ENCODE measurements around the gene CYP3A4. TPM values are rescaled to one million over a fixed set of nuclear protein-coding genes. Genes with fewer than 3 reads are reported as not detected.

The CYP3A4 gene
- total RNA-seq, 1 donor from 2014 or later: 2.6 TPM

- no peak for DNase-seq
Measured at GRCh38 chr7:99720800-99721595, 63.0 kb downstream of the CYP3A4 start.

- DNase-seq: no peak
Measured at GRCh38 chr7:99719996-99720769, 63.8 kb downstream of the CYP3A4 start.

GRCh38 chr7:99713995-99714570 is 69.9 kb downstream of the CYP3A4 start:
- DNase-seq: no peak

GRCh38 chr7:99709838-99710578 is 74.0 kb downstream of the CYP3A4 start:
- no peak for DNase-seq

DNA sequence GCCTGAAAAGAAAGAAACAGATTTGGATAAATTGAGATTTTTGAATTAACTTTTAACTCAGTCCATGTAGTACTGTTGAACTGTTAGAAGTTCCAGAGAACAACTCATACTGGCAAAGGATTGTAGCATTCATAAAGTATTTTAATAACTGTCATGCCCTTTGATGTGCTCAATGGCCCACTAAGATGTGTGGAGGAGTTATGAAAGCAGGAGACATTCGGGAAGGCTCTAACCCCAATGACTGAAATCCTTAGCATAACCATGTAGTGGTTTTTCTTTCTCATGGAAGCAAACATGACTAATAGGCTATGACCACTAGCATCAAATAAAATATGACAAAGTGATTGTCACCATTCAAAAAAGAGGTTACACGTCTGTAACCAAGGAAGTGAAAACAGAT is 74.7 kb downstream of the CYP3A4 start:
- DNase-seq: no peak

DNA sequence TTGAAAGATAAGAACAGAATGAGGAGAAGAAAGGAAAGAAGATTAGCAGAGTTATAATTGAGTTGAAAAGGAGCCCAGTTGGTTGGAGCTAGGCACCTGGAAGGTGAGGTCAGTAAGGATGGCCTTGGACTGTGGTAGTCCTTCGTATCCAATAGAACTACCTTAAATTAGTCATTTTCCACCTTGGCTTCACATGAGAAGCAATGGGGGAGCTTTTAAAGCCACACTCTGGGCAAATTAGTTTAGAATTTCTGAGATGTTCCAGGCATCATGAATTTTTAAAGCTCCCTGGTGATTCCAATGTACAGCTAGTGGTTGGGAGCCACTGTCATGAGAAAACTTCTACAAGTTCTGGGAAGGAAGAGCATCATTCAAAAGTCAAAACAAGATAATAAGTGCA is 76.9 kb downstream of the CYP3A4 start:
- no peak for DNase-seq

Small RNA genes within 50 kb of the gene (small RNA-seq; reads per million reads assigned to genes)
- gene CYP3A137P (ENCODE audit: low replicate concordance): not detected

Other genes starting within 250 kb of the CYP3A4 start
- 6.8 TPM for gene FAM200A, start 232.1 kb downstream of the CYP3A4 start, total RNA-seq
- 77.3 TPM for gene ZNF655, start 225.5 kb downstream of the CYP3A4 start, total RNA-seq
- gene TMEM225B, start 185.9 kb downstream of the CYP3A4 start, total RNA-seq: 0.89 TPM
- gene ZSCAN25, start 167.2 kb downstream of the CYP3A4 start, total RNA-seq: 11.8 TPM
- gene CYP3A5, start 104.2 kb downstream of the CYP3A4 start, total RNA-seq: 24.9 TPM
- 0.39 TPM for gene CYP3A7, start 49.0 kb downstream of the CYP3A4 start, total RNA-seq
- gene CYP3A43, start 43.8 kb upstream of the CYP3A4 start, total RNA-seq: not detected
- gene OR2AE1, start 92.8 kb upstream of the CYP3A4 start, total RNA-seq: not detected
- 19.1 TPM for gene TRIM4, start 135.3 kb upstream of the CYP3A4 start, total RNA-seq
- 0.49 TPM for gene GJC3, start 145.4 kb upstream of the CYP3A4 start, total RNA-seq
- 39.4 TPM for gene AZGP1, start 191.8 kb upstream of the CYP3A4 start, total RNA-seq
- gene ZKSCAN1, start 231.4 kb upstream of the CYP3A4 start, total RNA-seq: 38.1 TPM